T-helper 2 cell treated with Interferon-gamma antibody and Interleukin-4, amounts not matched to agents 5 μg/mL and 100 μg/mL, for 36 hours (primary cell): ENCODE data around the gene COA5.

Experiments used
- DNase-seq: peaks from one replicate; pipeline ENCODE4 v3.0.0; 2021; ENCODE audit warnings: low spot score
- H3K27ac Mint-ChIP-seq: one replicate; pipeline ENCODE4 v1.8.0; 2021; ENCODE audit warnings: mild to moderate bottlenecking, mixed read lengths
- H3K27me3 Mint-ChIP-seq: one replicate; pipeline ENCODE4 v1.8.0; 2021; ENCODE audit warnings: low read depth, mixed read lengths
- H3K36me3 Mint-ChIP-seq: one replicate; pipeline ENCODE4 v1.8.0; 2021; ENCODE audit warnings: low read depth, mixed read lengths
- H3K4me1 Mint-ChIP-seq: one replicate; pipeline ENCODE4 v1.8.0; 2021; ENCODE audit warnings: low read depth, mixed read lengths
- H3K4me3 Mint-ChIP-seq: one replicate; pipeline ENCODE4 v1.8.0; 2022; ENCODE audit warnings: mild to moderate bottlenecking, moderate library complexity, mixed read lengths
- H3K9me3 Mint-ChIP-seq: one replicate; pipeline ENCODE4 v1.8.0; 2021; ENCODE audit warnings: mixed read lengths

COA5 gene

DNA sequence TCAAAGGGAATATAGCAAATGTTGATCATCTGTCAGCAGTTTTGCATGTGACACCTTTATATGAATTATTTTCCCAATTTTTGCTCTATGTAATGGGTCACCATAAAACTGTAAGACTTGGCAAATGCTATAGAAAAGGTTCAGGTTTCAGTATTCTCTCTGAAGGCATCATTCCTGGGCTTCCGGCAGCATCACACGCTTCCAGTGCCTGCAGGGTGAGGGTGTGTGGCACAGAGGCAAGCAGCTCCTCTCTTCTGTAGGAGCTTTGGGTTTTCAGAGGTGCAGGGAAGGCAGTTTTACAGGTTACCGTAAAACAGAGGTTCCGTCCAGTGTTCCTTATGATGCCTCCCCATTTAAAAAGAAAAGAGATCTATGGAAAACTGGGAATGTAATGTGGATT lies 18.8 kb downstream of the COA5 start:
- Mint-ChIP-seq H3K27me3 (no peaks in the 10 kb centered on the region), H3K4me3 (no peak overlapping the region), H3K36me3 (peaks cover 68% of the 10 kb centered on the region), H3K4me1 (peaks cover 19% of the 10 kb centered on the region), H3K27ac (peak overlapping the region; percentile 39), H3K9me3 (peaks cover 10% of the 10 kb centered on the region)
- DNase-seq = no peak

GRCh38 chr2:98588880-98589431 lies 19.4 kb downstream of the COA5 start:
- Mint-ChIP-seq H3K36me3 (peaks cover 65% of the 10 kb centered on the region), H3K4me3 (no peak overlapping the region), H3K9me3 (peaks cover 7% of the 10 kb centered on the region), H3K27me3 (no peaks in the 10 kb centered on the region), H3K4me1 (peaks cover 19% of the 10 kb centered on the region), H3K27ac (peak overlapping the region; percentile 52)
- no peak for DNase-seq

GRCh38 chr2:98586551-98587140 lies 21.7 kb downstream of the COA5 start:
- H3K36me3 Mint-ChIP-seq = peaks cover 59% of the 10 kb centered on the region
- H3K27ac Mint-ChIP-seq = no peak overlapping the region
- H3K27me3 Mint-ChIP-seq = no peaks in the 10 kb centered on the region

DNA sequence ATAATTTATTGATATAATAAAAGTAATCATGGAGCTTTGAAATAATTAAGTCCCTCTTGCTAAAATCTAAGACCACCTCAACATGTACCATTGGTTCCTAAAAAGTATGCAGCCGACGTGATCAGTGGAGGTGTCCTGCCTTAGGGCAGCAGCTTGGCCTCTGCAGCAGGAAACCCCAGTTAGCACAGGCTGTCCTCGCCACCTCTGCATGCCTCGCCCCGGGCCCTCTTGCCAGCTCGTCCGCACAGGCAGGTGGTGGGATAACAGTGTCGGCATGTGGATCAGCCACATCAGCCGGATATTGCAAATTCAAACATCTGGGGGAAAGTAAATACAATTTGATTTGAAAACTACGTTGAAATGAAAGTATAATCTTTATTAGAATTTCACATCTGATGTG lies 22.9 kb downstream of the COA5 start:
- Mint-ChIP-seq H3K4me3 (no peak overlapping the region), H3K4me1 (peaks cover 13% of the 10 kb centered on the region), H3K27ac (no peak overlapping the region), H3K9me3 (no peaks in the 10 kb centered on the region), H3K36me3 (peaks cover 51% of the 10 kb centered on the region), H3K27me3 (no peaks in the 10 kb centered on the region)
- DNase-seq = no peak

More at GRCh38 chr2:98586551-98587140, 21.7 kb downstream of the COA5 start:
- no peak for DNase-seq
- H3K4me3 Mint-ChIP-seq = no peak overlapping the region
- peaks cover 16% of the 10 kb centered on the region for H3K4me1 Mint-ChIP-seq
- no peaks in the 10 kb centered on the region for H3K9me3 Mint-ChIP-seq

GRCh38 chr2:98583816-98584618 lies 24.3 kb downstream of the COA5 start:
- Mint-ChIP-seq H3K27ac (no peak overlapping the region), H3K9me3 (no peaks in the 10 kb centered on the region), H3K27me3 (no peaks in the 10 kb centered on the region), H3K36me3 (peaks cover 48% of the 10 kb centered on the region), H3K4me1 (peaks cover 8% of the 10 kb centered on the region), H3K4me3 (no peak overlapping the region)
- no peak for DNase-seq

DNA sequence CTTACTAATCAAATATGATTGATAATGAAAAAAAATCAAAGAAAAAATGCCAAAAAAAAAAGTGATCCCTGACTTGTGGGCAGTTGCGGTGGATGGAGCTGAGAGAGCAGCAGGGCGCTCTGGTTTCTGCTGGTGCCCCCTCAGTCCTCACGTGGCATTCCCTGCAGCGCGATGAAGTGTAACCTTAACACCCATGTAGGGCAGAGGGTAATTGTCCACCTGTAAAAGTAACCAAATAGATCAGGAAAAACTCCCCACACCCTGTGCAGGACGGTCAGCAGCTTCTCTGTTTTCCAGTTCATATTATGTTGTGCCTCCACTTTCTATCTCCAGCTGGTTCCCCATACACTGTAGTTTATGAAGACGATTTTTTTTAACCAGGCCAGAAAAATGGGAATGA lies 25.0 kb downstream of the COA5 start:
- H3K27me3 Mint-ChIP-seq = no peaks in the 10 kb centered on the region
- no peak overlapping the region for H3K4me3 Mint-ChIP-seq
- no peak overlapping the region for H3K27ac Mint-ChIP-seq
- peaks cover 3% of the 10 kb centered on the region for H3K4me1 Mint-ChIP-seq
- DNase-seq = no peak
- peaks cover 51% of the 10 kb centered on the region for H3K36me3 Mint-ChIP-seq
- H3K9me3 Mint-ChIP-seq = no peaks in the 10 kb centered on the region

DNA sequence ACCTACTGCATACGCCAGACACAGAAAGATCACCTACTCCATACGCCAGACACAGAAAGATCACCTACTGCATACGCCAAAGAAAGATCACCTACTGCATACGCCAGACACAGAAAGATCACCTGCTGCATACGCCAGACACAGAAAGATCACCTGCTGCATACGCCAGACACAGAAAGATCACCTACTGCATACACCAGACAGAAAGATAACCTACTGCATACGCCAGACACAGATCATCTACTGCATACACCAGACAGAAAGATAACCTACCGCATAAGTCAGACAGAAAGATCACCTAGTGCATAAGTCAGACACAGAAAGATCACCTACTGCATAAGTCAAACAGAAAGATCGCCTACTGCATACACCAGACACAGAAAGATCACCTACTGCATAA lies 25.8 kb downstream of the COA5 start:
- no peak for DNase-seq
- Mint-ChIP-seq H3K27me3 (no peaks in the 10 kb centered on the region), H3K4me1 (peaks cover 3% of the 10 kb centered on the region), H3K4me3 (no peak overlapping the region), H3K27ac (no peak overlapping the region), H3K36me3 (peaks cover 54% of the 10 kb centered on the region), H3K9me3 (no peaks in the 10 kb centered on the region)

- Mint-ChIP-seq H3K4me1 (peaks cover 3% of the 10 kb centered on the region), H3K4me3 (no peak overlapping the region), H3K27me3 (no peaks in the 10 kb centered on the region), H3K27ac (no peak overlapping the region), H3K36me3 (peaks cover 47% of the 10 kb centered on the region), H3K9me3 (no peaks in the 10 kb centered on the region)
- DNase-seq = no peak
These were observed 27.5 kb downstream of the COA5 start for GRCh38 chr2:98580656-98581284.

GRCh38 chr2:98579926-98580325 lies 28.4 kb downstream of the COA5 start:
- Mint-ChIP-seq H3K36me3 (peaks cover 48% of the 10 kb centered on the region), H3K9me3 (no peaks in the 10 kb centered on the region), H3K27ac (no peak overlapping the region), H3K27me3 (no peaks in the 10 kb centered on the region), H3K4me1 (peaks cover 3% of the 10 kb centered on the region), H3K4me3 (no peak overlapping the region)
- no peak for DNase-seq

DNA sequence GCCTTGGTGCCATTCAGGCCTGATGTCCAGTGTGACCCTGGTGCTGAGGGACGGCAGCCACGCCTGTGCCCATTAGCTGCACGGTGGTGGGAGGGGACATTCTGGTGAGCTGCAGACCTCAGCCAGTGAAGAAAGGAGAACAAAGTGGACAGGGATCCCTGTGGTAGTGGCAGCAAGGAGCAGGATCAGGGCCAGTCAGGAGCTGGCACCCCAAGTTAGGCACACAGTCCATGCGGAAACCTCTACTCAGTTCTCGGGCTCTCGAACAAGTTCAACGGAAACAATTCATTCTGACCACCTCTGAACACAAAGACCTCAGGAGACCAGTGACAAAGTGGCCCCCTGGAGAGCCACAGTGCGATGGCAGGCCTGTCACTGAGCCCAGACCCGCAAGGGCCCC lies 30.1 kb downstream of the COA5 start:
- no peaks in the 10 kb centered on the region for H3K27me3 Mint-ChIP-seq

DNA sequence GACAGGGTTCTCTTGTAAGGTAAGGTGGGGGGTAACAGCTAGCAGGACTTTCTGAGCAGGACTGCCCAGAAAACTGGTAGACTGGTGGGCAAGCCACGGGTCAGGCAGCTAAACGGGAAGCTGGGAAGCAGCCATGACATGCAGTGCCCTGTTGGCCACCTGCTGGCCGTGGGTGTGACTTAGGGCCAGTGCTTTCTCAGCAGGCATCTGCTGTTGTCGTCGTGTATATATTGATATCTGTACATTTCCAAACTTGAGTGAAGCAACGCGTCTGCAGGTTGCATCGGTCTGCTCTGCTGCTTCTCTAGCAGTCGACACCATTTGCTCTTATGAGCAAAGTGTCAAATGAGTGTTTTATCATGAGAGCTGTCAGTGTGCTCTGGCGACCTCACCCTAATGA lies 31.0 kb downstream of the COA5 start:
- Mint-ChIP-seq H3K36me3 (peaks cover 44% of the 10 kb centered on the region), H3K27me3 (no peaks in the 10 kb centered on the region), H3K4me1 (peaks cover 3% of the 10 kb centered on the region), H3K9me3 (no peaks in the 10 kb centered on the region), H3K4me3 (no peak overlapping the region), H3K27ac (no peak overlapping the region)
- no peak for DNase-seq

More for the DNA sequence above, 30.1 kb downstream of the COA5 start:
- peaks cover 48% of the 10 kb centered on the region for H3K36me3 Mint-ChIP-seq
- no peak for DNase-seq
- H3K9me3 Mint-ChIP-seq = no peaks in the 10 kb centered on the region
- H3K27ac Mint-ChIP-seq = no peak overlapping the region
- H3K4me1 Mint-ChIP-seq = peaks cover 3% of the 10 kb centered on the region
- H3K4me3 Mint-ChIP-seq = no peak overlapping the region

- DNase-seq = no peak
- H3K27ac Mint-ChIP-seq = no peak overlapping the region
These were observed 31.5 kb downstream of the COA5 start for GRCh38 chr2:98576666-98577312.

GRCh38 chr2:98573426-98573825 lies 34.9 kb downstream of the COA5 start:
- H3K4me3 Mint-ChIP-seq = no peak overlapping the region

More at GRCh38 chr2:98576666-98577312, 31.5 kb downstream of the COA5 start:
- Mint-ChIP-seq H3K27me3 (no peaks in the 10 kb centered on the region), H3K4me1 (peaks cover 3% of the 10 kb centered on the region), H3K4me3 (no peak overlapping the region), H3K36me3 (peaks cover 43% of the 10 kb centered on the region), H3K9me3 (no peaks in the 10 kb centered on the region)

DNA sequence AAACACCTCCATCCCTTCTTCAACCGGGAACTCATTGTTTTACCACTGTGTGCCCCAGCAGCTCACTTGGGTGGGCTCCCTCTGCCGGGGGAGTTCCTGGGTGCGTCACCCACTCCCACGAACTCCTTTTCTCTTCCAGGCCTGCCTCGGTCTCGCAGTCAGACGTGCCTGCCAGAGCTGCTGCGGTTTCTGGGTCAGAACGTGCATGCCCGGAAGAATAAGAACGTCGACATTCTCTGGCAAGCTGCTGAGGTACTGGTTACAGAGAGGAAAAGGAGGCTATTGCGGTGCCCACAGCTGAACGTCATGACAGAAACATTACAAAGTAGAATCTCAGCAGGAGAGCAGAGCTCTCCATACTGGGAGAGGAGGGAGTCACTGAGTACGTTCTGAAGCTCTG lies 35.6 kb downstream of the COA5 start:
- peaks cover 47% of the 10 kb centered on the region for H3K36me3 Mint-ChIP-seq
- no peaks in the 10 kb centered on the region for H3K4me1 Mint-ChIP-seq
- no peak for DNase-seq
- H3K27me3 Mint-ChIP-seq = no peaks in the 10 kb centered on the region
- no peak overlapping the region for H3K4me3 Mint-ChIP-seq
- H3K9me3 Mint-ChIP-seq = no peaks in the 10 kb centered on the region
- no peak overlapping the region for H3K27ac Mint-ChIP-seq

More at GRCh38 chr2:98573426-98573825, 34.9 kb downstream of the COA5 start:
- Mint-ChIP-seq H3K27ac (no peak overlapping the region), H3K4me1 (no peaks in the 10 kb centered on the region), H3K27me3 (no peaks in the 10 kb centered on the region), H3K9me3 (no peaks in the 10 kb centered on the region), H3K36me3 (peaks cover 54% of the 10 kb centered on the region)
- DNase-seq = no peak
